PC-9 (cell line): Measurements from ENCODE around the gene RAD50. TPM values are rescaled to one million over a fixed set of nuclear protein-coding genes. Genes with fewer than 3 reads are reported as not detected.

ENCODE experiments used
- BruUV-seq: library from RNA; stranded (reverse); fragments of 400-500 nt; replicated peaks from 2 replicates; lab custom pipeline; 2021; lab: Mats Ljungman, UMichigan
- CTCF ChIA-PET: fragments of 300-600 bp; sonication (Branson Sonifier 250); formaldehyde crosslinking; loops from one replicate; lab custom pipeline; 2022; ENCODE audit warnings: antibody characterized with exemption; lab: Charles Lee
- POLR2A ChIA-PET: fragments of 300-600 bp; sonication (Branson Sonifier 250); formaldehyde crosslinking; loops from one replicate; lab custom pipeline; 2022; ENCODE audit warnings: antibody characterized with exemption; ENCODE audit not compliant: unreplicated experiment; lab: Charles Lee
- DNase-seq, 2 experiments: peaks; one replicate each; pipeline versions ENCODE4 v3.0.0 to v3.0.0-alpha.2; 2015 to 2022; ENCODE audit warnings: mixed read lengths in 1 of 2
- H2AFZ ChIP-seq: fragments of 200-600 bp; sonication (generic); 2 replicates; pipeline ENCODE4 v1.8.1; 2017; ENCODE audit warnings: antibody characterized with exemption
- H3F3A ChIP-seq: fragments of 200-600 bp; sonication (generic); 2 replicates; pipeline ENCODE4 v1.8.1; 2017; ENCODE audit warnings: antibody characterized with exemption, mild to moderate bottlenecking, low read depth; ENCODE audit not compliant: insufficient read depth
- H3K27ac ChIP-seq: fragments of 200-600 bp; sonication (generic); 2 replicates; pipeline ENCODE4 v1.6.1; 2016; ENCODE audit warnings: mixed run types
- H3K27me3 ChIP-seq: fragments of 200-600 bp; sonication (generic); 2 replicates; pipeline ENCODE4 v1.6.1; 2016; ENCODE audit warnings: low read depth, mixed run types; ENCODE audit not compliant: insufficient read depth
- H3K36me3 ChIP-seq: fragments of 200-600 bp; sonication (generic); 2 replicates; pipeline ENCODE4 v1.6.1; 2016; ENCODE audit warnings: low read depth, mixed run types
- H3K4me1 ChIP-seq: fragments of 200-600 bp; sonication (generic); replicated peaks from 2 replicates; pipeline ENCODE4 v1.6.1; 2016; ENCODE audit warnings: mixed run types; ENCODE audit not compliant: insufficient read depth
- H3K4me2 ChIP-seq: fragments of 200-600 bp; sonication (generic); 2 replicates; pipeline ENCODE4 v1.6.1; 2017; ENCODE audit warnings: mixed run types
- H3K4me3 ChIP-seq: fragments of 200-600 bp; sonication (generic); 2 replicates; pipeline ENCODE4 v1.6.1; 2016; ENCODE audit warnings: mixed run types
- H3K79me2 ChIP-seq: fragments of 200-600 bp; sonication (generic); 2 replicates; pipeline ENCODE4 v1.6.1; 2017; ENCODE audit warnings: low read depth, mixed run types
- H3K9me2 ChIP-seq: fragments of 200-600 bp; sonication (generic); 2 replicates; pipeline ENCODE4 v1.8.1; 2017; ENCODE audit warnings: mild to moderate bottlenecking; ENCODE audit not compliant: insufficient read depth
- H3K9me3 ChIP-seq: fragments of 200-600 bp; sonication (generic); 2 replicates; pipeline ENCODE4 v1.8.1; 2016; ENCODE audit warnings: low read depth; ENCODE audit not compliant: insufficient read depth
- H4K20me1 ChIP-seq: fragments of 200-600 bp; sonication (generic); 2 replicates; pipeline ENCODE4 v1.8.1; 2017; ENCODE audit not compliant: insufficient read depth
- EZH2 ChIP-seq: fragments of 200-600 bp; sonication (generic); IDR thresholded peaks from 2 replicates; pipeline ENCODE4 v1.8.0; 2017; ENCODE audit warnings: antibody characterized with exemption, low read depth
- intact Hi-C: fragments of 100-400 bp; cut with micrococcal nuclease; formaldehyde crosslinking; loops from one replicate; pipeline ENCODE4 v1.10.0; 2022; ENCODE audit not compliant: unreplicated experiment
- total RNA-seq: library from RNA; stranded (reverse); gene quantifications from 2 replicates; pipeline ENCODE4 v1.2.3, GENCODE V29; 2021
- TF ChIP-seq, protein P1 (sequence below): fragments of 200-600 bp; sonication (generic); conservative IDR thresholded peaks from 2 replicates; pipeline ENCODE4 v1.6.1; 2017; ENCODE audit warnings: mixed run types, antibody characterized with exemption, mild to moderate bottlenecking, moderate library complexity

The RAD50 gene
- total RNA-seq, 1 experiment from 2014 or later, result 42.2 TPM

DNA sequence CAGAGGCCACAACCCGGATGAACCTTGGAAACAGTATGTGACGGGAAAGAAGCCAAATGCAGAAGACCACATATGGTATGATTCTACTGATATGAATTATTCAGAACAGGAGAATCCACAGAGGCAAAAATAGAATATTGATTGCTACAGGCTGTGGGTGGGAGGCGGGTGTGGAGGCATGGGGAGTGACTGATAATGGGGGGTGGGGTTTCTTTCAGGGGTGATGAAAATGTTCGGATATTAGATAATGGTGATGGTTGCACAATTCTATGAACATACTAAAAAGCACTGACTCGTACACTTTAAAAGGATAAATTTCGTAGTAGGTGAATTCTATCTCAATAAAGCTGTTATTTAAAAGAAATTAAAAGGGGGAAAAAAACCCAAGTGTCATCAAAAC lies 127.7 kb downstream of the RAD50 start:
- intact Hi-C loops, result no loop called here
- no peaks in the 10 kb centered on the region for H4K20me1 ChIP-seq
- ChIA-PET POLR2A (no interaction called here), CTCF (no interaction called here)
- no peaks in the 10 kb centered on the region for H3K9me3 ChIP-seq
- TF ChIP-seq EZH2, result no peak
- TF ChIP-seq, protein P1, sequence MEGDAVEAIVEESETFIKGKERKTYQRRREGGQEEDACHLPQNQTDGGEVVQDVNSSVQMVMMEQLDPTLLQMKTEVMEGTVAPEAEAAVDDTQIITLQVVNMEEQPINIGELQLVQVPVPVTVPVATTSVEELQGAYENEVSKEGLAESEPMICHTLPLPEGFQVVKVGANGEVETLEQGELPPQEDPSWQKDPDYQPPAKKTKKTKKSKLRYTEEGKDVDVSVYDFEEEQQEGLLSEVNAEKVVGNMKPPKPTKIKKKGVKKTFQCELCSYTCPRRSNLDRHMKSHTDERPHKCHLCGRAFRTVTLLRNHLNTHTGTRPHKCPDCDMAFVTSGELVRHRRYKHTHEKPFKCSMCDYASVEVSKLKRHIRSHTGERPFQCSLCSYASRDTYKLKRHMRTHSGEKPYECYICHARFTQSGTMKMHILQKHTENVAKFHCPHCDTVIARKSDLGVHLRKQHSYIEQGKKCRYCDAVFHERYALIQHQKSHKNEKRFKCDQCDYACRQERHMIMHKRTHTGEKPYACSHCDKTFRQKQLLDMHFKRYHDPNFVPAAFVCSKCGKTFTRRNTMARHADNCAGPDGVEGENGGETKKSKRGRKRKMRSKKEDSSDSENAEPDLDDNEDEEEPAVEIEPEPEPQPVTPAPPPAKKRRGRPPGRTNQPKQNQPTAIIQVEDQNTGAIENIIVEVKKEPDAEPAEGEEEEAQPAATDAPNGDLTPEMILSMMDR, result no peak
- H3K27me3 ChIP-seq, result no peaks in the 10 kb centered on the region
- no peak overlapping the region for H2AFZ ChIP-seq
- DNase-seq, result no peak
- H3K36me3 ChIP-seq, result no peaks in the 10 kb centered on the region
- BruUV-seq, result no TSS peak
- no peaks in the 10 kb centered on the region for H3F3A ChIP-seq
- H3K27ac ChIP-seq, result no peak overlapping the region
- H3K4me1 ChIP-seq, result no peaks in the 10 kb centered on the region
- H3K4me3 ChIP-seq, result no peak overlapping the region
- H3K4me2 ChIP-seq, result no peak overlapping the region
- no peaks in the 10 kb centered on the region for H3K79me2 ChIP-seq
- no peaks in the 10 kb centered on the region for H3K9me2 ChIP-seq

- intact Hi-C loops, result no loop called here
- CTCF ChIA-PET, result no interaction called here
Observed at GRCh38 chr5:132684922-132685720, 128.3 kb downstream of the RAD50 start.

DNA sequence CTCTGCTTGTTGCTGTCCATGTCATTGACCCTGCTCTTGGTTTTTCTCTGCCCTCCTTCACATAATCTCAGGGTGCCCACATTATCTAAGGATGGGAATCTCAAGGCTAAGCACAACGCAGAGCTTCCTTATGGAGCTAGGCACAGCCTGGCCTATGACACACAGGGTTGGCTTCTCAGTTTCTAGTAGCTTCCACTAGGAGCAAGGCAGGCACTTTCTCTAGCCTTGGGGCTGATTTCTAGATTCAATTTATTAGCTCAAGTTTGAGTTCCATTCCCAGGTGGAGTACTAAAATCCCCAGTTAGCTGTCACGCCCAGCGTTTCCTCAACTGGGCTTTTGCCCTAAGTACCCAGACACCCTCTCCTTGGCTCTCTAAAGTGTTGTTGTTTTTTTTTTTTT lies 129.4 kb downstream of the RAD50 start:
- BruUV-seq, result no TSS peak
- CTCF ChIA-PET, result interaction anchor here (0.6 to 0.7 kb wide), 2 partner anchors 44 to 151 kb away, joined by 3 to 5 read pairs; no protein-coding TSS in a partner anchor
- no peaks in the 10 kb centered on the region for H3K9me2 ChIP-seq
- no peaks in the 10 kb centered on the region for H4K20me1 ChIP-seq
- H3K4me3 ChIP-seq, result no peak overlapping the region
- no peak overlapping the region for H2AFZ ChIP-seq
- no peak for DNase-seq
- TF ChIP-seq, protein P1, result no peak
- no peaks in the 10 kb centered on the region for H3K9me3 ChIP-seq
- intact Hi-C loops, result no loop called here
- H3K27ac ChIP-seq, result no peak overlapping the region
- no peak overlapping the region for H3K4me2 ChIP-seq
- H3K4me1 ChIP-seq, result no peaks in the 10 kb centered on the region
- H3K79me2 ChIP-seq, result no peaks in the 10 kb centered on the region
- no peaks in the 10 kb centered on the region for H3F3A ChIP-seq
- POLR2A ChIA-PET, result no interaction called here
- H3K36me3 ChIP-seq, result no peaks in the 10 kb centered on the region
- H3K27me3 ChIP-seq, result no peaks in the 10 kb centered on the region

More at GRCh38 chr5:132684922-132685720, 128.3 kb downstream of the RAD50 start:
- Histone ChIP-seq H3K4me3 (no peak overlapping the region), H3K36me3 (no peaks in the 10 kb centered on the region), H3F3A (no peaks in the 10 kb centered on the region), H3K4me2 (no peak overlapping the region), H2AFZ (no peak overlapping the region), H3K79me2 (no peaks in the 10 kb centered on the region), H3K9me2 (no peaks in the 10 kb centered on the region), H3K9me3 (no peaks in the 10 kb centered on the region), H3K27ac (no peak overlapping the region), H3K27me3 (no peaks in the 10 kb centered on the region), H4K20me1 (no peaks in the 10 kb centered on the region), H3K4me1 (no peaks in the 10 kb centered on the region)
- no peak for TF ChIP-seq EZH2
- TF ChIP-seq, protein P1, result no peak
- no peak for DNase-seq
- POLR2A ChIA-PET, result no interaction called here
- no TSS peak for BruUV-seq
